Sigmoid colon (tissue), 7 donors: ENCODE measurements around the gene PRKG1. TPM values are rescaled to one million over a fixed set of nuclear protein-coding genes. Genes with fewer than 3 reads are reported as not detected.

Experiments
- DNase-seq: peaks from one replicate; pipeline ENCODE4 v3.0.0-alpha.2; 2019
- H3K27ac ChIP-seq, 4 donors: fragments of 200-600 bp; sonication (generic); one replicate each; pipeline ENCODE4 v1.5.1; 2016 to 2019; ENCODE audit warnings: mild to moderate bottlenecking in 1 of 4
- H3K27me3 ChIP-seq, 3 donors: fragments of 200-600 bp; sonication (generic); one replicate each; pipeline ENCODE4 v1.5.1; 2019; ENCODE audit warnings: mild to moderate bottlenecking in 1 of 3
- H3K36me3 ChIP-seq, 4 donors: fragments of 200-600 bp; sonication (generic); one replicate each; pipeline ENCODE4 v1.5.1; 2016 to 2019
- H3K4me1 ChIP-seq, 4 donors: fragments of 200-600 bp; sonication (generic); one replicate each; pipeline ENCODE4 v1.5.1; 2017 to 2019
- H3K4me3 ChIP-seq, 4 donors: fragments of 200-600 bp; sonication (generic); one replicate each; pipeline ENCODE4 v1.5.1; 2017 to 2019; ENCODE audit warnings: mild to moderate bottlenecking in 2 of 4, moderate library complexity in 1 of 4
- H3K9me3 ChIP-seq, 4 donors: fragments of 200-600 bp in 3 of 4; sonication (generic) in 3 of 4; one replicate each; pipeline versions ENCODE4 v1.5.1 to v1.6.1; 2013 to 2019
- CTCF ChIP-seq, 4 experiments: fragments of 450-650 bp in 3 of 4; fragments of 200-600 bp in 1 of 4; IDR thresholded peaks; one replicate each; pipeline ENCODE4 v1.5.1; 2016 to 2019; ENCODE audit warnings: antibody characterized with exemption in 4 of 4, mild to moderate bottlenecking in 3 of 4, moderate library complexity in 2 of 4
- EP300 ChIP-seq, 4 donors: sonication (generic); formaldehyde crosslinking; IDR thresholded peaks; one replicate each; pipeline ENCODE4 v1.6.1; 2017; ENCODE audit warnings: antibody characterized with exemption in 4 of 4
- POLR2A ChIP-seq, 2 donors: fragments of 450-650 bp; IDR thresholded peaks; one replicate each; pipeline ENCODE4 v1.6.1; 2016; ENCODE audit warnings: antibody characterized with exemption in 2 of 2, mild to moderate bottlenecking in 2 of 2, moderate library complexity in 2 of 2
- POLR2AphosphoS5 ChIP-seq, 4 donors: sonication (generic); formaldehyde crosslinking; IDR thresholded peaks; one replicate each; pipeline ENCODE4 v1.6.1; 2017; ENCODE audit warnings: antibody characterized with exemption in 4 of 4
- WGBS, 2 donors: extraction: QIAGEN DNeasy Blood & Tissue Kit; methylation state at CpG; one replicate each; pipeline ENCODE4 v1.1.7; 2013; 5-methylcytosine and 5-hydroxymethylcytosine counted together
- intact Hi-C: fragments of 100-400 bp; cut with DNase I; formaldehyde crosslinking; loops from one replicate; pipeline ENCODE4 v1.15.1; 2023
- polyA plus RNA-seq, 3 donors: library from polyadenylated mRNA; stranded (reverse); fragments of 200-250 nt; gene quantifications; one replicate each; pipeline ENCODE4 v1.2.3, GENCODE V29; 2013
- total RNA-seq, 4 donors: library from RNA; depleted of rRNA; stranded (reverse); fragments of >200 nt; gene quantifications; one replicate each; pipeline ENCODE4 v1.1.0, GENCODE V29; 2016
- donor health status: healthy with polysubstance abuse.
- donor health status: Bipolar disorder and iron deficiency.
- donor health status: healthy.

PRKG1 gene
- total and polyA plus RNA-seq, 7 donors: 3.7 to 92.9 (median 60.2) TPM

DNA sequence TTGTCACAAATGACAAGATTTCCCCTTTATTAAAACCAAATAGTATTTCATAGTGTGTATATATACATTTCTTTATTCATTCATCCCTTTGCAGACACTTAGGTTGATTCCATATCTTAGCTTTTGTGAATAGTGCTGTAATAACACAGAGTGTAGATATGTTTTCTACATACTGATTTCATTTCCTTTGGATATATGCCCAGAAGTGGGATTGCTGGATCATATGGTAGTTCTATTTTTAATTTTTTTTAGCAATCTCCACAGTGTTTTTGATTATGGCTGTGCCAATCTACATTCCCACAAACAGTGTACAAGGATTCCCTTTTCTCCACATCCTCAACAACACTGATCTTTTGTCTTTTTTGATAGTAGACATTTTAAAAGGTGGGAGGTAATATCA is 578.7 kb downstream of the PRKG1 start:
- intact Hi-C loops: no loop called here
- H3K9me3 ChIP-seq: no peaks in the 10 kb centered on the region
- no peaks in the 10 kb centered on the region for H3K36me3 ChIP-seq
- no peak for DNase-seq
- no peak overlapping the region for H3K27ac ChIP-seq
- TF ChIP-seq EP300 (IDR thresholded peaks at IDR 0.05): no peak
- no peaks in the 10 kb centered on the region for H3K27me3 ChIP-seq
- H3K4me3 ChIP-seq: no peak overlapping the region
- peaks cover 4 to 30% (median 21%) of the 10 kb centered on the region in 4 donors for H3K4me1 ChIP-seq

DNA sequence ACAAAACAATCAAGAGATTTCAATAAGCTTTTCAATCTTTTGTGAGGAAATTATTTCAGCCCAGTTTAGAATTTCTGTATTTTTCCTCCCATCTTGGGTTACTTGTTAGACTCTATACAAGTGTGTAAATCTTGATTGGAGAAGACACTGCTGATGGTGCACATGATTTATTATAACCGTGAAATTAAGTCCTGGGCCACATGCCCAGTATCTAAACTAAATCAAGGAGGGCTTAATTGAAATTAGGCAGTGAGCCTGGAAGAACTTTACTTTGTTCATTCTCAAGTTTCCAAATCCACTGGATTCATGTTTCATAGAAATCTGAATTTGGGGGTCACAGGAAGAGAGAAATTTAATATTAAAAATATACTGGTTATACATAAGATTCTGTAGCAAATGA is 580.6 kb downstream of the PRKG1 start:
- H3K27me3 ChIP-seq: no peaks in the 10 kb centered on the region
- H3K4me1 ChIP-seq: peaks cover 4 to 34% (median 24%) of the 10 kb centered on the region in 4 donors
- H3K27ac ChIP-seq: no peak overlapping the region
- H3K4me3 ChIP-seq: no peak overlapping the region
- H3K9me3 ChIP-seq: no peaks in the 10 kb centered on the region
- TF ChIP-seq EP300 (IDR thresholded peaks at IDR 0.05) (no peak), CTCF (IDR thresholded peaks at IDR 0.05) (no peak), POLR2AphosphoS5 (IDR thresholded peaks at IDR 0.05) (no peak), POLR2A (IDR thresholded peaks at IDR 0.05) (no peak)
- WGBS, 2 donors: 66 to 84% methylated on average over 1 of the region's 1 CpG
- intact Hi-C loops: no loop called here
- no peaks in the 10 kb centered on the region for H3K36me3 ChIP-seq
- DNase-seq: no peak

DNA sequence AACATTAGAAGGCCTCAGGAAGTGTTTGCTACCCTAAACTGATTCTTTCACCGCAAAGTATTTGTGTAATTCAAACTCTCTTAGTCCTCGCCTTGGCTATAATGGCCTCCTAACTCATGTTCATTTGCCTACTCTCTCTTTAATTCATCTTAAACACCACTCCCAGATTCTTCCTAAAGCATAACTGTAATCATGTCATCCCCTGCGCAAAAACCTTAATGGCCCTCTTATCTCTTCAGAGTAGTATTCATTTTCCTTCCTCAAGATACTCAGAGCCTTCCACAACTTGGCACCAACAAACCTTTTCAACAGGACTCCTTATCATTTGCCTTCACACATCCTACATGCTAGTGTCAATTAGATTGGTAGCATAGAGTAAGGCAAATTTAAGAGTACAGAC is 582.2 kb downstream of the PRKG1 start:
- 89% methylated on average over 3 of the region's 3 CpGs for WGBS, 2 donors
- H3K4me1 ChIP-seq: peaks cover 4 to 34% (median 24%) of the 10 kb centered on the region in 4 donors
- TF ChIP-seq EP300 (IDR thresholded peaks at IDR 0.05) (no peak), CTCF (IDR thresholded peaks at IDR 0.05) (no peak), POLR2A (IDR thresholded peaks at IDR 0.05) (no peak), POLR2AphosphoS5 (IDR thresholded peaks at IDR 0.05) (no peak)
- no peaks in the 10 kb centered on the region for H3K36me3 ChIP-seq
- H3K27ac ChIP-seq: no peak overlapping the region
- intact Hi-C loops: no loop called here
- no peak overlapping the region for H3K4me3 ChIP-seq
- no peaks in the 10 kb centered on the region for H3K27me3 ChIP-seq
- no peaks in the 10 kb centered on the region for H3K9me3 ChIP-seq
- no peak for DNase-seq

GRCh38 chr10:51658000-51658399 is 583.7 kb downstream of the PRKG1 start:
- 75 to 82% methylated on average over 2 of the region's 2 CpGs for WGBS, 2 donors
- Histone ChIP-seq H3K27me3 (no peaks in the 10 kb centered on the region), H3K9me3 (no peaks in the 10 kb centered on the region), H3K36me3 (no peaks in the 10 kb centered on the region), H3K4me3 (no peak overlapping the region), H3K27ac (no peak overlapping the region), H3K4me1 (peaks cover 4 to 29% (median 22%) of the 10 kb centered on the region in 4 donors)
- TF ChIP-seq POLR2A (IDR thresholded peaks at IDR 0.05): no peak
- no peak for TF ChIP-seq EP300 (IDR thresholded peaks at IDR 0.05)
- intact Hi-C loops: no loop called here
- DNase-seq: no peak

DNA sequence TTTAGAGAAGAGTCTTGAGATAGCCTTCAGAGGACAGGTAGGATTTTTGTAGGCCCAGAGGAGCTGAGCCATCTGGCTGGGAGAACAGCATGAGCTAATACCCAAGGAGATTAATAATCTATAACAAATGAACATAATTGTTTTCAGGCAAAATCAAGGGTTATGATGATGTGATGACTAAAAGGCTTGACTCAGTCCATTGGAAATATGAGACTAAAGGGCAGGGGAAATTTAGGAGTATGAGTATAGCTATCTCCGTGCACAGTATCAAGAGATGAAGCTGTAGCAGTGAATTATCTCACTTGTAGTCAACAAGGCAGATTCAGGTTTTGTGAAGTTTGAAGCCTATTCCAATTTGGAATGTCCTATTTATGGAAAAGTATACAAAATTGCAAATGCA is 585.1 kb downstream of the PRKG1 start:
- no peaks in the 10 kb centered on the region for H3K36me3 ChIP-seq
- DNase-seq: no peak
- TF ChIP-seq EP300 (IDR thresholded peaks at IDR 0.05) (no peak), CTCF (IDR thresholded peaks at IDR 0.05) (no peak), POLR2A (IDR thresholded peaks at IDR 0.05) (no peak), POLR2AphosphoS5 (IDR thresholded peaks at IDR 0.05) (no peak)
- H3K27me3 ChIP-seq: no peaks in the 10 kb centered on the region
- H3K9me3 ChIP-seq: no peaks in the 10 kb centered on the region
- no peak overlapping the region for H3K4me3 ChIP-seq
- H3K4me1 ChIP-seq: peaks cover 4 to 26% (median 19%) of the 10 kb centered on the region in 4 donors
- intact Hi-C loops: no loop called here
- WGBS, 2 donors: 91 to 95% methylated on average over 1 of the region's 1 CpG
- no peak overlapping the region for H3K27ac ChIP-seq

GRCh38 chr10:51663086-51663485 is 588.8 kb downstream of the PRKG1 start:
- intact Hi-C loops: no loop called here
- no peak for TF ChIP-seq CTCF (IDR thresholded peaks at IDR 0.05)
- no peak for TF ChIP-seq EP300 (IDR thresholded peaks at IDR 0.05)
- no peak for TF ChIP-seq POLR2AphosphoS5 (IDR thresholded peaks at IDR 0.05)
- no peak for TF ChIP-seq POLR2A (IDR thresholded peaks at IDR 0.05)
- 88 to 90% methylated on average over 3 of the region's 3 CpGs for WGBS, 2 donors
- Histone ChIP-seq H3K27ac (no peak overlapping the region), H3K4me1 (peaks cover 0 to 24% (median 19%) of the 10 kb centered on the region in 4 donors), H3K36me3 (no peaks in the 10 kb centered on the region), H3K4me3 (no peak overlapping the region), H3K27me3 (no peaks in the 10 kb centered on the region), H3K9me3 (no peaks in the 10 kb centered on the region)
- no peak for DNase-seq
